A549 (cell line): ENCODE measurements around the gene JAZF1. TPM values are rescaled to one million over a fixed set of nuclear protein-coding genes. Genes with fewer than 3 reads are reported as not detected.

Source experiments
- ATAC-seq, 2 experiments: fragments of 200-7000 bp in 1 of 2; fragments of >200 bp in 1 of 2; cut with Nextera tagmentation in 1 of 2; cut with Tn5 transposase in 1 of 2; 3 replicates each; pipeline versions ENCODE4 v1.8.0 to v1.9.1; 2018 to 2020; ENCODE audit warnings: mild to moderate bottlenecking in 1 of 2, moderate library complexity in 1 of 2
- CTCF ChIA-PET: fragments of 300-600 bp; sonication (Branson Sonifier 250); formaldehyde crosslinking; extraction: SDS; loops from one replicate; lab custom pipeline; 2021; ENCODE audit warnings: antibody characterized with exemption, inconsistent platforms; lab: Yijun Ruan, JAX
- POLR2A ChIA-PET: fragments of 350-600 bp; formaldehyde crosslinking; extraction: SDS; loops from one replicate; lab custom pipeline; 2021; ENCODE audit warnings: antibody characterized with exemption, inconsistent platforms; lab: Yijun Ruan, JAX
- DNase-seq, 2 experiments: peaks; one replicate each; pipeline versions ENCODE4 v3.0.0 to v3.0.0-alpha.2; 2011 to 2016; ENCODE audit warnings: low read depth in 1 of 2, low spot score in 1 of 2
- FAIRE-seq: peaks from 2 replicates; lab custom pipeline; 2011; peaks lifted over from hg19 to GRCh38; lab: Jason Lieb, UNC
- H3K27ac ChIP-seq, 2 experiments: fragments of >200 bp; sonication (Bioruptor Twin); formaldehyde crosslinking; 3 replicates each; pipeline ENCODE4 v1.5.1; 2016 to 2017
- H3K4me1 ChIP-seq: fragments of >200 bp; sonication (Bioruptor Twin); formaldehyde crosslinking; 3 replicates; pipeline ENCODE4 v1.6.1; 2016
- H3K4me2 ChIP-seq: fragments of >200 bp; sonication (Bioruptor Twin); formaldehyde crosslinking; 3 replicates; pipeline ENCODE4 v1.6.1; 2016
- H3K4me3 ChIP-seq: fragments of >200 bp; sonication (Bioruptor Twin); formaldehyde crosslinking; 3 replicates; pipeline ENCODE4 v1.5.1; 2016
- H3K9me3 ChIP-seq: fragments of >200 bp; sonication (Bioruptor Twin); formaldehyde crosslinking; 3 replicates; pipeline ENCODE4 v1.6.1; 2016
- ATOH8 ChIP-seq: fragments of 250-450 bp; sonication (Bioruptor Pico); IDR thresholded peaks from 2 replicates; pipeline ENCODE4 v1.5.0; 2020; ENCODE audit warnings: low read depth, mild to moderate bottlenecking, moderate library complexity
- BHLHE40 ChIP-seq: IDR thresholded peaks from 2 replicates; pipeline ENCODE4 v1.6.1; 2012; ENCODE audit warnings: low read depth, low read length, inconsistent platforms
- CBX8 ChIP-seq: fragments of 200-600 bp; sonication (generic); IDR thresholded peaks from 2 replicates; pipeline ENCODE4 v1.6.1; 2016
- CHD4 ChIP-seq: fragments of 200-600 bp; sonication (generic); IDR thresholded peaks from 2 replicates; pipeline ENCODE4 v1.6.1; 2016; ENCODE audit warnings: antibody characterized with exemption, mild to moderate bottlenecking, borderline replicate concordance
- ELK1 ChIP-seq: fragments of 150-350 bp; IDR thresholded peaks from 2 replicates; pipeline ENCODE4 v1.6.1; 2014; ENCODE audit warnings: low read depth, mild to moderate bottlenecking, low read length
- EP300 ChIP-seq, 2 experiments: fragments of >200 bp; sonication (Bioruptor Twin); formaldehyde crosslinking; IDR thresholded peaks; 2 replicates in 1 of 2; 3 replicates in 1 of 2; pipeline ENCODE4 v1.6.1; 2016 to 2017
- FOSL2 ChIP-seq, 2 experiments: fragments of 450-650 bp in 1 of 2; fragments of >200 bp in 1 of 2; sonication (Bioruptor Twin) in 1 of 2; formaldehyde crosslinking; IDR thresholded peaks; 2 replicates each; pipeline versions ENCODE4 v1.5.0 to v1.6.1; 2016 to 2020; ENCODE audit warnings: mild to moderate bottlenecking in 1 of 2, moderate library complexity in 1 of 2
- HES2 ChIP-seq: fragments of >200 bp; sonication (Bioruptor Twin); formaldehyde crosslinking; IDR thresholded peaks from 2 replicates; pipeline ENCODE4 v1.6.1; 2016
- NFE2L2 ChIP-seq: fragments of 150-350 bp; conservative IDR thresholded peaks from 2 replicates; pipeline ENCODE4 v1.6.1; 2014; ENCODE audit warnings: low read length
- NR3C1 ChIP-seq: fragments of >200 bp; sonication (Bioruptor Twin); formaldehyde crosslinking; IDR thresholded peaks from 3 replicates; pipeline ENCODE4 v1.6.1; 2017
- PBX3 ChIP-seq: IDR thresholded peaks from 2 replicates; pipeline ENCODE4 v1.6.1; 2012
- RCOR1 ChIP-seq: fragments of 150-350 bp; IDR thresholded peaks from 2 replicates; pipeline ENCODE4 v1.6.1; 2014; ENCODE audit warnings: antibody characterized with exemption, low read length, low read depth
- REST ChIP-seq: fragments of 200-600 bp; sonication (generic); IDR thresholded peaks from 2 replicates; pipeline ENCODE4 v1.6.1; 2016; ENCODE audit warnings: antibody characterized with exemption, mild to moderate bottlenecking, moderate library complexity
- RFX5 ChIP-seq: fragments of 450-650 bp; IDR thresholded peaks from 2 replicates; pipeline ENCODE4 v1.7.1; 2014; ENCODE audit warnings: antibody characterized with exemption, mild to moderate bottlenecking, moderate library complexity
- SMC3 ChIP-seq: fragments of >200 bp; sonication (Bioruptor Twin); formaldehyde crosslinking; IDR thresholded peaks from 3 replicates; pipeline ENCODE4 v1.6.1; 2018; ENCODE audit warnings: inconsistent platforms
- TP53 ChIP-seq: fragments of 250-450 bp; sonication (Bioruptor Pico); IDR thresholded peaks from 2 replicates; pipeline ENCODE4 v1.5.0; 2021; ENCODE audit warnings: mild to moderate bottlenecking, moderate library complexity
- USF2 ChIP-seq: fragments of 450-650 bp; IDR thresholded peaks from 2 replicates; pipeline ENCODE4 v1.6.1; 2014; ENCODE audit warnings: antibody characterized with exemption
- ZC3H11A ChIP-seq: fragments of 450-650 bp; IDR thresholded peaks from 2 replicates; pipeline ENCODE4 v1.6.1; 2014; ENCODE audit warnings: antibody characterized with exemption, mild to moderate bottlenecking
- ZNF302 ChIP-seq: fragments of 250-450 bp; sonication (Bioruptor Pico); IDR thresholded peaks from 2 replicates; pipeline ENCODE4 v1.9.0; 2021; ENCODE audit warnings: inconsistent platforms, mild to moderate bottlenecking, moderate library complexity
- WGBS: methylation state at CpG from one replicate; pipeline ENCODE4 v1.1.6; 2017; ENCODE audit errors: missing lambda C conversion rate; 5-methylcytosine and 5-hydroxymethylcytosine counted together
- polyA plus RNA-seq, 4 experiments: library from polyadenylated mRNA; depleted of rRNA in 3 of 4; stranded (reverse); fragments of >200 nt; fragmentation: RNase III in 1 of 4; extraction: RNeasy Plus Mini Kit Qiagen cat#74134 plus additional on column Dnase treatment in 1 of 4; gene quantifications; 2 replicates in 3 of 4; 3 replicates in 1 of 4; pipeline ENCODE4 v1.2.3, GENCODE V29; 2011 to 2017

JAZF1 gene
- polyA plus RNA-seq, 2 of the 4 experiments (the other 2 are of a cell fraction) = 1.9 to 2.8 TPM

GRCh38 chr7:27869056-27869455 is 311.5 kb downstream of the JAZF1 start:
- Histone ChIP-seq H3K9me3 (no peaks in the 10 kb centered on the region), H3K27ac (no peak overlapping the region), H3K4me2 (no peak overlapping the region), H3K4me3 (no peak overlapping the region), H3K4me1 (peaks cover 7% of the 10 kb centered on the region)
- TF ChIP-seq NR3C1 (no peak), ZC3H11A (no peak), CHD4 (no peak), USF2 (no peak)
- DNase-seq (no peak), FAIRE-seq (no peak), ATAC-seq (no peak)
- ChIA-PET POLR2A (no interaction called here), CTCF (interaction anchor here (0.9 kb wide), 1 partner anchor 28 kb away, joined by 3 read pairs; no protein-coding TSS in a partner anchor)
- WGBS = 92% methylated on average over 7 of the region's 7 CpGs

GRCh38 chr7:27868131-27868550 is 312.5 kb downstream of the JAZF1 start:
- Histone ChIP-seq H3K27ac (no peak overlapping the region), H3K9me3 (no peaks in the 10 kb centered on the region), H3K4me3 (no peak overlapping the region), H3K4me2 (no peak overlapping the region), H3K4me1 (no peaks in the 10 kb centered on the region)
- POLR2A ChIA-PET = no interaction called here
- WGBS = 88% methylated on average over 15 of the region's 15 CpGs
- TF ChIP-seq PBX3 = no peak
- no peak for TF ChIP-seq FOSL2 (IDR thresholded peaks at IDR 0.05)
- no peak for TF ChIP-seq FOSL2 (CRISPR knock-in tag; IDR thresholded peaks at IDR 0.05)
- no peak for TF ChIP-seq ELK1
- TF ChIP-seq HES2 = no peak
- TF ChIP-seq BHLHE40 = no peak
- TF ChIP-seq RCOR1 = no peak
- TF ChIP-seq NR3C1 = no peak
- no peak for TF ChIP-seq CBX8
- TF ChIP-seq REST = no peak
- CTCF ChIA-PET = interaction anchor here (0.9 kb wide), 1 partner anchor 27 kb away, joined by 3 read pairs; no protein-coding TSS in a partner anchor
- DNase-seq = no peak
- FAIRE-seq = no peak
- no peak for ATAC-seq

- DNase-seq (no peak), ATAC-seq (no peak), FAIRE-seq (no peak)
- Histone ChIP-seq H3K4me3 (no peak overlapping the region), H3K4me2 (no peak overlapping the region), H3K4me1 (no peaks in the 10 kb centered on the region), H3K27ac (no peak overlapping the region), H3K9me3 (no peaks in the 10 kb centered on the region)
- POLR2A ChIA-PET = no interaction called here
- CTCF ChIA-PET = no interaction called here
- TF ChIP-seq TP53 (no peak), RFX5 (no peak), SMC3 (no peak), NFE2L2 (no peak), ATOH8 (CRISPR knock-in tag) (no peak), USF2 (no peak), EP300 (IDR thresholded peaks at IDR 0.05) (no peak), ZNF302 (CRISPR knock-in tag) (no peak)
- 86% methylated on average over 17 of the region's 17 CpGs for WGBS
Observed at GRCh38 chr7:27866828-27867672, 313.5 kb downstream of the JAZF1 start.
